ENCODE measurements around the gene ITGAV.

ITGAV gene

GRCh38 chr2:186702006-186702405 is 112.2 kb downstream of the ITGAV start:
- H3K9me3 ChIP-seq (ENCODE audit: insufficient read depth, low read length): no peaks in the 10 kb centered on the region
- no peaks in the 10 kb centered on the region for H3K4me1 ChIP-seq (ENCODE audit: low read length)
- H3K79me2 ChIP-seq (ENCODE audit: low read length): no peaks in the 10 kb centered on the region
- no peaks in the 10 kb centered on the region for H4K20me1 ChIP-seq (ENCODE audit: insufficient read depth, low read length)
- no peak overlapping the region for H2AFZ ChIP-seq (ENCODE audit: low read depth, low read length)
- no peak overlapping the region for H3K9ac ChIP-seq (ENCODE audit: low read length)
- H3K4me2 ChIP-seq (ENCODE audit: low read length): no peak overlapping the region
- H3K36me3 ChIP-seq (replicated peaks; ENCODE audit: low read depth, low read length): no peaks in the 10 kb centered on the region
- H3K27ac ChIP-seq (ENCODE audit: low read length): no peak overlapping the region
- no peak overlapping the region for H3K4me3 ChIP-seq (ENCODE audit: low read length)
- H3K27me3 ChIP-seq (ENCODE audit: low read depth, low read length): no peaks in the 10 kb centered on the region
- TF ChIP-seq, protein P1, sequence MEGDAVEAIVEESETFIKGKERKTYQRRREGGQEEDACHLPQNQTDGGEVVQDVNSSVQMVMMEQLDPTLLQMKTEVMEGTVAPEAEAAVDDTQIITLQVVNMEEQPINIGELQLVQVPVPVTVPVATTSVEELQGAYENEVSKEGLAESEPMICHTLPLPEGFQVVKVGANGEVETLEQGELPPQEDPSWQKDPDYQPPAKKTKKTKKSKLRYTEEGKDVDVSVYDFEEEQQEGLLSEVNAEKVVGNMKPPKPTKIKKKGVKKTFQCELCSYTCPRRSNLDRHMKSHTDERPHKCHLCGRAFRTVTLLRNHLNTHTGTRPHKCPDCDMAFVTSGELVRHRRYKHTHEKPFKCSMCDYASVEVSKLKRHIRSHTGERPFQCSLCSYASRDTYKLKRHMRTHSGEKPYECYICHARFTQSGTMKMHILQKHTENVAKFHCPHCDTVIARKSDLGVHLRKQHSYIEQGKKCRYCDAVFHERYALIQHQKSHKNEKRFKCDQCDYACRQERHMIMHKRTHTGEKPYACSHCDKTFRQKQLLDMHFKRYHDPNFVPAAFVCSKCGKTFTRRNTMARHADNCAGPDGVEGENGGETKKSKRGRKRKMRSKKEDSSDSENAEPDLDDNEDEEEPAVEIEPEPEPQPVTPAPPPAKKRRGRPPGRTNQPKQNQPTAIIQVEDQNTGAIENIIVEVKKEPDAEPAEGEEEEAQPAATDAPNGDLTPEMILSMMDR (IDR thresholded peaks at IDR 0.05; ENCODE audit: low read depth, low read length): no peak
- no peak for TF ChIP-seq EZH2phosphoT487 (IDR thresholded peaks at IDR 0.05; ENCODE audit: low read depth)

GRCh38 chr2:186702501-186702900 is 112.6 kb downstream of the ITGAV start:
- Histone ChIP-seq H3K27me3 (ENCODE audit: low read depth, low read length) (no peaks in the 10 kb centered on the region), H3K4me2 (ENCODE audit: low read length) (no peak overlapping the region), H2AFZ (ENCODE audit: low read depth, low read length) (no peak overlapping the region), H3K9ac (ENCODE audit: low read length) (no peak overlapping the region), H4K20me1 (ENCODE audit: insufficient read depth, low read length) (no peaks in the 10 kb centered on the region), H3K4me1 (ENCODE audit: low read length) (no peaks in the 10 kb centered on the region), H3K9me3 (ENCODE audit: insufficient read depth, low read length) (no peaks in the 10 kb centered on the region), H3K27ac (ENCODE audit: low read length) (no peak overlapping the region), H3K36me3 (replicated peaks; ENCODE audit: low read depth, low read length) (no peaks in the 10 kb centered on the region), H3K79me2 (ENCODE audit: low read length) (no peaks in the 10 kb centered on the region), H3K4me3 (ENCODE audit: low read length) (no peak overlapping the region)
- TF ChIP-seq, protein P1 (IDR thresholded peaks at IDR 0.05; ENCODE audit: low read depth, low read length): no peak
- TF ChIP-seq EZH2phosphoT487 (IDR thresholded peaks at IDR 0.05; ENCODE audit: low read depth): no peak

DNA sequence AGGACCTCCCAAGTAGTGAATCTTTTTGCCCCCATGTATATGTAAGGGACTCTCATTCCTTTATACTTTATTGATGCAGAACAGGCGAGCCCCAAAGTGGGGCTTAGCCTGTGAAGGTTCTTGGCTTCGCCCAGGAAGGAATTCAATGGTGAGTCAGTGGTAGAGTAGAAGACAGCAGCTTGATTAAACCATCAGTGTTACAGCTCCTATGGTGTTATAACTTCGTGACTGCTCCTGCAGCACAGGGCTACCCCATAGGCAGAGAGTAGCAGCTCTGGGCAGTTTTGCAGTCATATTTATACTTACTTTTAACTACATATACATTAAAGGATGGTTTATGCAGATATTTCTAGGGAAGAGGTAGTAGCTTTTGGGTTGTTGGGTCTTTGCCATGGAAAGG is 115.0 kb downstream of the ITGAV start:
- no peak for TF ChIP-seq EZH2phosphoT487 (IDR thresholded peaks at IDR 0.05; ENCODE audit: low read depth)
- TF ChIP-seq, protein P1 (IDR thresholded peaks at IDR 0.05; ENCODE audit: low read depth, low read length): no peak

DNA sequence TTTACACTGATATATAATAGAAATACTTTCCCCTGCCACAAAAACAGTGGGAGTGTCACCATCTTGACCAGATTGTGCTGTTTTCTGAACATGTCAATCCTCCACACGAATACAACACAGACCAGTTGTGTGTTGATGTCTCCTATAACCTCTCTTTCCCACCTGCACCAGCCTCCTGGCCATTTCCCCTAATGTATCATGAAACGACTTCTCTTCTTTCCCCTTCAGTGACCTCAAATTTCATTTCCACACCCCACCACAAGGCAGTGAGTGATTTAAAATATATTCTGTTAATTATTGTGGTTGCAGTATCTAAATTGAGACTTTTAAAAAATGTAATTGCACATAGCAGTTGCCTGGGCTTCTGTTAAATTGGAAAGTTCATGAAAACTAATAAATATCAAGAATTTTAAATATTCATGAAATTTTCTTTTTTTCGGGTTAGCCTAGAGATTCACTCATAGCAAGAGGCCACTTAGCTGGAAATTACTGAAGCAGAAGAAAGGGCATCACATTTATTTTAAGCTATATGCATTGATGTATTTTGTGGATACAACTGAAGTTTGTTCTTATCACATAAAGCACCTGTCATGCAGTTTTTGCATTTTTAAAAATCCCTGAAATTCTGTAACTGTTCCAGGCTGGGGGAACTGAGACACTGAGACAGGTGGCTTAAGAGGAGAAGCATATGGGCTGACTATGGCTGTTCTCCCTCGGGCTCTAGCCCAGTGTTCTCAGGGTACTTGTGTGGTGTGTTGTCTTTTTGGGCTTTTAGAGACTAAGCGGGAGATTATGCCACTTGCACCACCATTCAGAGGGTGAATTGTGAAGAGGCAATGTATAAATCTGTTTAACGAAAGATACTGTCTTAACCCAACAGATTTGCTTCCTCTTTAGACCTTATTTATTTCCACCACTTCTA is 119.9 kb downstream of the ITGAV start:
- Histone ChIP-seq H3K36me3 (replicated peaks; ENCODE audit: low read depth, low read length) (no peaks in the 10 kb centered on the region), H3K9me3 (ENCODE audit: insufficient read depth, low read length) (no peaks in the 10 kb centered on the region), H3K4me2 (ENCODE audit: low read length) (no peak overlapping the region), H2AFZ (ENCODE audit: low read depth, low read length) (no peak overlapping the region), H3K27me3 (ENCODE audit: low read depth, low read length) (no peaks in the 10 kb centered on the region), H3K27ac (ENCODE audit: low read length) (no peak overlapping the region), H3K4me1 (ENCODE audit: low read length) (peaks cover 10% of the 10 kb centered on the region), H3K4me3 (ENCODE audit: low read length) (no peak overlapping the region), H4K20me1 (ENCODE audit: insufficient read depth, low read length) (no peaks in the 10 kb centered on the region), H3K79me2 (ENCODE audit: low read length) (no peaks in the 10 kb centered on the region), H3K9ac (ENCODE audit: low read length) (no peak overlapping the region)
- TF ChIP-seq, protein P1 (IDR thresholded peaks at IDR 0.05; ENCODE audit: low read depth, low read length): no peak
- no peak for TF ChIP-seq EZH2phosphoT487 (IDR thresholded peaks at IDR 0.05; ENCODE audit: low read depth)

More for the DNA sequence above, 115.0 kb downstream of the ITGAV start:
- Histone ChIP-seq H3K9ac (ENCODE audit: low read length) (no peak overlapping the region), H3K79me2 (ENCODE audit: low read length) (no peaks in the 10 kb centered on the region), H3K9me3 (ENCODE audit: insufficient read depth, low read length) (no peaks in the 10 kb centered on the region), H3K4me1 (ENCODE audit: low read length) (peaks cover 7% of the 10 kb centered on the region), H4K20me1 (ENCODE audit: insufficient read depth, low read length) (no peaks in the 10 kb centered on the region), H3K27ac (ENCODE audit: low read length) (no peak overlapping the region), H3K36me3 (replicated peaks; ENCODE audit: low read depth, low read length) (no peaks in the 10 kb centered on the region), H2AFZ (ENCODE audit: low read depth, low read length) (no peak overlapping the region), H3K4me2 (ENCODE audit: low read length) (no peak overlapping the region), H3K27me3 (ENCODE audit: low read depth, low read length) (no peaks in the 10 kb centered on the region), H3K4me3 (ENCODE audit: low read length) (no peak overlapping the region)
